ENCODE results near the gene THAP3. TPM values are rescaled to one million over a fixed set of nuclear protein-coding genes. Genes with fewer than 3 reads are reported as not detected.

Gene THAP3
- total and polyA plus RNA-seq, 9 of the 15 experiments (the other 6 are each of a cell fraction or from before 2014, with no cell fraction given) = 1.9 to 31.2 (median 18.2) TPM

DNA sequence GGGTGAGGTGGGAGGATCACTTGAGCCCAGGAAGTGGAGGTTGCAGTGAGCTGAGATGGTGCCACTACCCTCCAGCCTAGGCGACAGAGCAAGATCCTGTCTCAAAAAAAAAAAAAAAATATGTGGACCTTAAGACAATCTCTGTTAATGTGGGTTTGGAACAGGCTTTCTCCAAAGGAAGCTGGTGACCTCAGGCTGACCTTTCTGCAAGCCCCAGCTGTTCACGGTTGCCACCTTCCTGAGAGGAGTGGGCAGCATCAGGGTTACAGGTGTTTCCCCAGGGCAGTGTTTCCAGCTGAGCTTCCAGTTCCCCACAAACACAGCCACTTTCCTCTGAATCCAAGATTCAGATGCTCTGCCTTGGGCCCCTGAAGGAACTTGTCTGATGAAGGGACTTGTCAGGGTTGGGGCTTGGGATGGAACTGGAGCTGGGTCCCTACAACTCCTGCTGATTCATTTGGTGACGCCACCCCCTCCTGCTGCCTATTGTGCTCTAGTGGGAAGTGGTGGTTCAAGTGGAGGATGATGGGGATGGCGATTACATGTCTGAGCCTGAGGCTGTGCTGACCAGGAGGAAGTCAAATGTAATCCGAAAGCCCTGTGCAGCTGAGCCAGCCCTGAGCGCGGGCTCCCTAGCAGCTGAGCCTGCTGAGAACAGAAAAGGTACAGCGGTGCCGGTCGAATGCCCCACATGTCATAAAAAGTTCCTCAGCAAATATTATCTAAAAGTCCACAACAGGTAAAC, 42.9 kb upstream of the THAP3 start (continued):
- peak; percentile 84 for TF ChIP-seq NFE2 (IDR thresholded peaks at IDR 0.05; ENCODE audit: low read depth)
- TF ChIP-seq PRPF4 (IDR thresholded peaks at IDR 0.05; ENCODE audit: insufficient read depth, low read depth, low read length, poor library complexity, severe bottlenecking) = no peak
- no peak for TF ChIP-seq ZNF174 (CRISPR knock-in tag; IDR thresholded peaks at IDR 0.05)
- TF ChIP-seq LARP7 (IDR thresholded peaks at IDR 0.05) = no peak
- no peak for TF ChIP-seq CEBPZ (IDR thresholded peaks at IDR 0.05; ENCODE audit: borderline replicate concordance, low read depth, low read length)
- TF ChIP-seq ZBTB1 (CRISPR knock-in tag; IDR thresholded peaks at IDR 0.05; ENCODE audit: borderline replicate concordance, low read depth) = 0 out of 2 replicates have a peak, but pooled peaks have one; percentile 37
- no peak for TF ChIP-seq ATF4 (CRISPR knock-in tag; IDR thresholded peaks at IDR 0.05)
- TF ChIP-seq, protein P1, sequence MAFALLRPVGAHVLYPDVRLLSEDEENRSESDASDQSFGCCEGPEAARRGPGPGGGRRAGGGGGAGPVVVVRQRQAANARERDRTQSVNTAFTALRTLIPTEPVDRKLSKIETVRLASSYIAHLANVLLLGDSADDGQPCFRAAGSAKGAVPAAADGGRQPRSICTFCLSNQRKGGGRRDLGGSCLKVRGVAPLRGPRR (CRISPR knock-in tag; IDR thresholded peaks at IDR 0.05) = no peak
- no peak for TF ChIP-seq ZZZ3 (IDR thresholded peaks at IDR 0.05)
- no peak for TF ChIP-seq TAL1 (IDR thresholded peaks at IDR 0.05)
- peak; percentile 67 for TF ChIP-seq C11orf30 (IDR thresholded peaks at IDR 0.05; ENCODE audit: low read depth)
- TF ChIP-seq JUND (IDR thresholded peaks at IDR 0.05; ENCODE audit: borderline replicate concordance, low read depth, low read length) = peak; percentile 85
- TF ChIP-seq JUND (tag; IDR thresholded peaks at IDR 0.05; ENCODE audit: borderline replicate concordance, low read depth, low read length) = peak; percentile 66; the same call in 1 of the 3 replicates
- TF ChIP-seq SP1 (CRISPR knock-in tag; IDR thresholded peaks at IDR 0.05) = no peak
- TF ChIP-seq RNF2 (IDR thresholded peaks at IDR 0.05) = no peak
- no peak for TF ChIP-seq CEBPG (CRISPR knock-in tag; IDR thresholded peaks at IDR 0.05)
- TF ChIP-seq CEBPG (tag; conservative IDR thresholded peaks at IDR 0.05 in 1 of 2, IDR thresholded peaks at IDR 0.05 in 1 of 2) = no peak
- TF ChIP-seq RCOR1 (IDR thresholded peaks at IDR 0.05; ENCODE audit: borderline replicate concordance in 1 of 2, low read depth in 2 of 2, low read length in 2 of 2) = peak; percentile 50 to 89; a peak in 3 of 4 replicates
- peak; percentile 79 for TF ChIP-seq CREM (IDR thresholded peaks at IDR 0.05; ENCODE audit: low read depth)
- TF ChIP-seq MTA1 (IDR thresholded peaks at IDR 0.05; ENCODE audit: borderline replicate concordance) = no peak
- no peak for TF ChIP-seq ZSCAN32 (CRISPR knock-in tag; IDR thresholded peaks at IDR 0.05)
- no peak for TF ChIP-seq STAG1 (CRISPR knock-in tag; IDR thresholded peaks at IDR 0.05; ENCODE audit: borderline replicate concordance)
- TF ChIP-seq CXXC5 (CRISPR knock-in tag; IDR thresholded peaks at IDR 0.05) = peak; percentile 18; the same call in 1 of the 2 replicates
- no peak for TF ChIP-seq FOXA3 (CRISPR knock-in tag; conservative IDR thresholded peaks at IDR 0.05 in 1 of 2, IDR thresholded peaks at IDR 0.05 in 1 of 2)
- no peak for TF ChIP-seq BCL6 (CRISPR knock-in tag; IDR thresholded peaks at IDR 0.05)
- TF ChIP-seq TCFL5 (CRISPR knock-in tag; conservative IDR thresholded peaks at IDR 0.05) = 0 out of 2 replicates have a peak, but pooled peaks have one; percentile 23

Data from K562 (cell line).